Neural progenitor cell (in vitro differentiated cells): Measurements from ENCODE around the gene COL24A1. TPM values are rescaled to one million over a fixed set of nuclear protein-coding genes. Genes with fewer than 3 reads are reported as not detected.

Experiments
- DNase-seq: peaks from one replicate; pipeline ENCODE4 v3.0.0-alpha.2; 2016; ENCODE audit warnings: low spot score
- H2AFZ ChIP-seq: fragments of 200-600 bp; sonication (generic); replicated peaks from 2 replicates; pipeline ENCODE4 v1.6.1; 2016; ENCODE audit warnings: antibody characterized with exemption
- H3F3A ChIP-seq: fragments of 200-600 bp; sonication (generic); 2 replicates; pipeline ENCODE4 v1.6.1; 2016; ENCODE audit warnings: antibody characterized with exemption, low read depth
- H3K27ac ChIP-seq: fragments of 200-600 bp; sonication (generic); 2 replicates; pipeline ENCODE4 v1.5.1; 2016; ENCODE audit warnings: mild to moderate bottlenecking
- H3K27me3 ChIP-seq: fragments of 200-600 bp; sonication (generic); 2 replicates; pipeline ENCODE4 v1.6.1; 2016; ENCODE audit warnings: mild to moderate bottlenecking, moderate library complexity
- H3K36me3 ChIP-seq: fragments of 200-600 bp; sonication (generic); 2 replicates; pipeline ENCODE4 v1.5.1; 2016
- H3K4me1 ChIP-seq: fragments of 200-600 bp; sonication (generic); 2 replicates; pipeline ENCODE4 v1.6.1; 2016; ENCODE audit warnings: mixed run types
- H3K4me2 ChIP-seq: fragments of 200-600 bp; sonication (generic); 2 replicates; pipeline ENCODE4 v1.6.1; 2016
- H3K4me3 ChIP-seq: fragments of 200-600 bp; sonication (generic); 2 replicates; pipeline ENCODE4 v1.5.1; 2016
- H3K79me2 ChIP-seq: fragments of 200-600 bp; sonication (generic); 2 replicates; pipeline ENCODE4 v1.6.1; 2016; ENCODE audit warnings: low read depth
- H3K9ac ChIP-seq: fragments of 200-600 bp; sonication (generic); 2 replicates; pipeline ENCODE4 v1.6.1; 2016
- H3K9me3 ChIP-seq: fragments of 200-600 bp; sonication (generic); 2 replicates; pipeline ENCODE4 v1.5.1; 2016; ENCODE audit warnings: low read depth
- H4K20me1 ChIP-seq: fragments of 200-600 bp; sonication (generic); 2 replicates; pipeline ENCODE4 v1.6.1; 2016; ENCODE audit warnings: low read depth
- H3K27ac Mint-ChIP-seq: 3 replicates; pipeline ENCODE4 v1.8.0; 2021; ENCODE audit warnings: mixed read lengths
- H3K27me3 Mint-ChIP-seq: 2 replicates; pipeline ENCODE4 v1.8.0; 2022; ENCODE audit warnings: low read depth, mild to moderate bottlenecking, inconsistent platforms, moderate library complexity, mixed read lengths; ENCODE audit not compliant: insufficient read depth
- H3K36me3 Mint-ChIP-seq: 3 replicates; pipeline ENCODE4 v1.8.0; 2021; ENCODE audit warnings: mixed read lengths
- H3K4me1 Mint-ChIP-seq: 3 replicates; pipeline ENCODE4 v1.8.0; 2021; ENCODE audit warnings: mixed read lengths
- H3K4me3 Mint-ChIP-seq: 3 replicates; pipeline ENCODE4 v1.8.0; 2021; ENCODE audit warnings: mild to moderate bottlenecking, moderate library complexity, mixed read lengths
- H3K9me3 Mint-ChIP-seq: 3 replicates; pipeline ENCODE4 v1.8.0; 2020; ENCODE audit warnings: mixed read lengths
- CTCF ChIP-seq: fragments of 200-600 bp; sonication (generic); IDR thresholded peaks from 2 replicates; pipeline ENCODE4 v1.5.1; 2017; ENCODE audit warnings: antibody characterized with exemption, mild to moderate bottlenecking
- EZH2 ChIP-seq: fragments of 200-600 bp; sonication (generic); IDR thresholded peaks from 2 replicates; pipeline ENCODE4 v1.6.1; 2017; ENCODE audit warnings: antibody characterized with exemption, mild to moderate bottlenecking, moderate library complexity
- EZH2phosphoT487 ChIP-seq: fragments of 200-600 bp; sonication (generic); IDR thresholded peaks from 2 replicates; pipeline ENCODE4 v1.6.1; 2017; ENCODE audit warnings: antibody characterized with exemption
- total RNA-seq: library from RNA; depleted of rRNA; stranded (reverse); fragments of >200 nt; gene quantifications from 2 replicates; pipeline ENCODE4 v1.2.3, GENCODE V29; 2015; ENCODE audit warnings: low replicate concordance

Gene COL24A1
- total RNA-seq, 1 donor from 2014 or later = not detected

- Histone ChIP-seq H3K79me2 (no peaks in the 10 kb centered on the region), H3F3A (no peaks in the 10 kb centered on the region), H3K4me2 (no peak overlapping the region), H3K9me3 (no peaks in the 10 kb centered on the region), H3K36me3 (no peaks in the 10 kb centered on the region), H3K4me3 (no peak overlapping the region), H3K27ac (no peak overlapping the region), H3K27me3 (no peaks in the 10 kb centered on the region), H3K9ac (no peak overlapping the region), H4K20me1 (no peaks in the 10 kb centered on the region), H3K4me1 (peaks cover 7% of the 10 kb centered on the region), H2AFZ (no peak overlapping the region)
- H3K9me3 Mint-ChIP-seq = no peaks in the 10 kb centered on the region
- no peaks in the 10 kb centered on the region for H3K36me3 Mint-ChIP-seq
- no peak for DNase-seq
- no peak overlapping the region for H3K4me3 Mint-ChIP-seq
- H3K27me3 Mint-ChIP-seq = no peaks in the 10 kb centered on the region
- TF ChIP-seq EZH2 (no peak), EZH2phosphoT487 (no peak), CTCF (no peak)
- H3K4me1 Mint-ChIP-seq = peaks cover 3% of the 10 kb centered on the region
- no peak overlapping the region for H3K27ac Mint-ChIP-seq
These were observed 44.7 kb upstream of the COL24A1 start for GRCh38 chr1:86201311-86201710.

GRCh38 chr1:86200901-86201300, 44.3 kb upstream of the COL24A1 start:
- H3K27me3 Mint-ChIP-seq = no peaks in the 10 kb centered on the region
- Histone ChIP-seq H3K9me3 (no peaks in the 10 kb centered on the region), H3K79me2 (no peaks in the 10 kb centered on the region), H2AFZ (no peak overlapping the region), H3F3A (peaks cover 1% of the 10 kb centered on the region), H3K27ac (no peak overlapping the region), H4K20me1 (no peaks in the 10 kb centered on the region), H3K4me1 (peaks cover 11% of the 10 kb centered on the region), H3K9ac (no peak overlapping the region), H3K36me3 (no peaks in the 10 kb centered on the region), H3K4me3 (no peak overlapping the region), H3K27me3 (no peaks in the 10 kb centered on the region), H3K4me2 (no peak overlapping the region)
- no peak for TF ChIP-seq CTCF
- no peak for TF ChIP-seq EZH2phosphoT487
- TF ChIP-seq EZH2 = no peak
- H3K9me3 Mint-ChIP-seq = no peaks in the 10 kb centered on the region
- no peaks in the 10 kb centered on the region for H3K36me3 Mint-ChIP-seq
- H3K4me1 Mint-ChIP-seq = peaks cover 3% of the 10 kb centered on the region
- no peak for DNase-seq
- H3K27ac Mint-ChIP-seq = no peak overlapping the region
- H3K4me3 Mint-ChIP-seq = no peak overlapping the region

DNA sequence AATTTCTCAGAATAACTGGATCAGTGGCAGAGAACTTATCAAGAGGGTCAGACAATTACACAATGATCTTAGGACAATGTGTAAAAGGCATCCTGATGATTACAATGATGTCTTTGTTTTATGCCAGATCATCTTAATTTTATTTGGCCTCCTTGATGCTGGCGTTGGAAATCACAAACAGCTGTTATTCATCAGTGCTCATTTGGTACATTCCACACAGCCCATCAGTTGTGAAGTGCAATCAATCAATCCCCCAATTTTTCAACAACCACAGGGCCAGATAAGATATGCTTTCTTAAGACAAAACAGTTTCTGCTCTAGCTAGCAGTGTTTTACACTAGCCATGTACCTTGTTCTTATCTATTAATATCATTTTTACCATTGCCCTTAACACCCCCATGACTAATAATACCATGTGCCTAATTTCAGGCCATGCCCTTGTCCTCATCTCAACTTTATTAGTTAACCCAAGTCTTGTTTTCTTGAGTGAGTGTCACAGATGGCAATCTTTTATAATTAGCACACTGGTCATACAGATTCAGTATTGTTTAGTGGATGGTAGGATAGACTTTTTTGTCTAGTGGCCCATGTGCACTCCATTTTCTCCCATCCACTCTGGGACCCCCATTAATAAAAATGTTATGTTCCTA, 40.8 kb upstream of the COL24A1 start:
- Mint-ChIP-seq H3K4me1 (peaks cover 14% of the 10 kb centered on the region), H3K4me3 (no peak overlapping the region), H3K36me3 (no peaks in the 10 kb centered on the region), H3K9me3 (no peaks in the 10 kb centered on the region), H3K27ac (no peak overlapping the region), H3K27me3 (no peaks in the 10 kb centered on the region)
- H3K4me2 ChIP-seq = no peak overlapping the region
- H3K4me1 ChIP-seq = peaks cover 30% of the 10 kb centered on the region
- H3K79me2 ChIP-seq = no peaks in the 10 kb centered on the region
- H3K9me3 ChIP-seq = no peaks in the 10 kb centered on the region
- no peaks in the 10 kb centered on the region for H4K20me1 ChIP-seq
- no peaks in the 10 kb centered on the region for H3K36me3 ChIP-seq
- DNase-seq = no peak
- no peak overlapping the region for H3K4me3 ChIP-seq
- TF ChIP-seq EZH2 (no peak), CTCF (no peak), EZH2phosphoT487 (no peak)
- H3K27ac ChIP-seq = no peak overlapping the region
- peaks cover 9% of the 10 kb centered on the region for H3F3A ChIP-seq
- no peaks in the 10 kb centered on the region for H3K27me3 ChIP-seq
- H2AFZ ChIP-seq = no peak overlapping the region
- H3K9ac ChIP-seq = no peak overlapping the region
